ENCODE measurements around the gene SFRP2.

- TF ChIP-seq POLR2A (IDR thresholded peaks at IDR 0.05; ENCODE audit: low read depth, low read length) (no peak), POLR2AphosphoS5 (IDR thresholded peaks at IDR 0.05; ENCODE audit: low read depth, low read length) (no peak)
Observed at GRCh38 chr4:153804722-153805121, 15.8 kb upstream of the SFRP2 start.

Measured in GM12891 (cell line).